HepG2 (cell line): Measurements from ENCODE around the gene SEC61G. TPM values are rescaled to one million over a fixed set of nuclear protein-coding genes. Genes with fewer than 3 reads are reported as not detected.

ENCODE experiments used
- ARHGAP35 ChIP-seq: sonication (generic); formaldehyde crosslinking; IDR thresholded peaks from 2 replicates; pipeline ENCODE4 v1.9.0; 2022; ENCODE audit warnings: mild to moderate bottlenecking, inconsistent platforms, moderate library complexity, missing genetic modification reagents, borderline replicate concordance
- E2F1 ChIP-seq: sonication (generic); formaldehyde crosslinking; IDR thresholded peaks from 2 replicates; pipeline ENCODE4 v1.5.0; 2020; ENCODE audit warnings: missing genetic modification reagents
- FOXK1 ChIP-seq: sonication (generic); formaldehyde crosslinking; IDR thresholded peaks from 2 replicates; pipeline ENCODE4 v1.4.0; 2020; ENCODE audit warnings: low read depth, missing genetic modification reagents, borderline replicate concordance
- FOXM1 ChIP-seq: sonication (generic); formaldehyde crosslinking; IDR thresholded peaks from 2 replicates; pipeline ENCODE4 v1.5.0; 2020; ENCODE audit warnings: missing genetic modification reagents
- HMG20B ChIP-seq: conservative IDR thresholded peaks from 2 replicates; pipeline ENCODE4 v1.6.1; 2016; ENCODE audit warnings: missing genetic modification reagents, missing compliant biosample characterization
- LCORL ChIP-seq, 2 experiments: fragments of 450-650 bp in 1 of 2; sonication (generic) in 1 of 2; formaldehyde crosslinking in 1 of 2; IDR thresholded peaks; 2 replicates each; pipeline versions ENCODE4 v1.5.0 to v1.6.1; 2017 to 2020; ENCODE audit warnings: antibody characterized with exemption in 1 of 2, missing genetic modification reagents in 1 of 2
- LRRFIP1 ChIP-seq: sonication (generic); formaldehyde crosslinking; conservative IDR thresholded peaks from 2 replicates; pipeline ENCODE4 v1.4.0; 2020; ENCODE audit warnings: missing genetic modification reagents
- RERE ChIP-seq: IDR thresholded peaks from 2 replicates; pipeline ENCODE4 v1.6.1; 2016; ENCODE audit warnings: low read depth, missing genetic modification reagents, missing compliant biosample characterization
- SMAD9 ChIP-seq: sonication (generic); formaldehyde crosslinking; IDR thresholded peaks from 2 replicates; pipeline ENCODE4 v1.5.1; 2020; ENCODE audit warnings: mild to moderate bottlenecking, missing genetic modification reagents
- SMARCC2 ChIP-seq: fragments of 450-650 bp; IDR thresholded peaks from 2 replicates; pipeline ENCODE4 v1.6.1; 2017; ENCODE audit warnings: antibody characterized with exemption, mild to moderate bottlenecking
- ZNF326 ChIP-seq: sonication (generic); formaldehyde crosslinking; IDR thresholded peaks from 2 replicates; pipeline ENCODE4 v1.4.0; 2020; ENCODE audit warnings: missing genetic modification reagents, borderline replicate concordance
- ZNF557 ChIP-seq: sonication (generic); formaldehyde crosslinking; IDR thresholded peaks from 2 replicates; pipeline ENCODE4 v1.4.0; 2020; ENCODE audit warnings: missing genetic modification reagents
- ZNF609 ChIP-seq: sonication (generic); formaldehyde crosslinking; IDR thresholded peaks from 2 replicates; pipeline ENCODE4 v1.4.0; 2020; ENCODE audit warnings: mild to moderate bottlenecking, missing genetic modification reagents, borderline replicate concordance
- ZNF879 ChIP-seq: sonication (generic); formaldehyde crosslinking; IDR thresholded peaks from 2 replicates; pipeline ENCODE4 v1.8.1; 2023; ENCODE audit warnings: missing genetic modification reagents
- polyA plus RNA-seq, 8 experiments: library from polyadenylated mRNA; depleted of rRNA in 3 of 8; stranded (reverse) in 7 of 8; unstranded in 1 of 8; fragments of >200 nt; fragmentation: Illumina TruSeq in 4 of 8; extraction: Trizol in 4 of 8; gene quantifications; 2 replicates each; pipeline versions ENCODE4 v1.2.1 to v1.2.3, GENCODE V29; 2011 to 2016; ENCODE audit warnings: low read depth in 4 of 8, missing spikeins in 1 of 8, mixed read lengths in 1 of 8; ENCODE audit not compliant: insufficient read depth in 1 of 8
- total RNA-seq, 5 experiments: library from RNA; depleted of rRNA; stranded (reverse); fragments of >200 nt; fragmentation: Illumina TruSeq; extraction: Trizol; gene quantifications; 2 replicates each; pipeline ENCODE4 v1.2.3, GENCODE V29; 2016; ENCODE audit warnings: low read depth in 1 of 5

SEC61G gene
- total and polyA plus RNA-seq, 2 of the 13 experiments (the other 11 are each of a cell fraction or from before 2014, with no cell fraction given) = 126 to 328 TPM

- TF ChIP-seq ZNF609 (CRISPR knock-in tag) = 0 out of 2 replicates have a peak, but pooled peaks have one; percentile 31
- no peak for TF ChIP-seq LRRFIP1 (CRISPR knock-in tag)
- no peak for TF ChIP-seq RERE
- TF ChIP-seq LCORL (IDR thresholded peaks at IDR 0.05) = no peak
- no peak for TF ChIP-seq LCORL (CRISPR knock-in tag; IDR thresholded peaks at IDR 0.05)
- no peak for TF ChIP-seq HMG20B (CRISPR knock-in tag)
- peak; percentile 42; the same call in 1 of the 2 replicates for TF ChIP-seq E2F1
- TF ChIP-seq SMAD9 (CRISPR knock-in tag) = no peak
- TF ChIP-seq ZNF557 (CRISPR knock-in tag) = no peak
- no peak for TF ChIP-seq FOXM1
- peak; percentile 10; the same call in 1 of the 2 replicates for TF ChIP-seq ARHGAP35
- peak; percentile 75; the same call in 1 of the 2 replicates for TF ChIP-seq FOXK1 (CRISPR knock-in tag)
- TF ChIP-seq ZNF879 (CRISPR knock-in tag) = no peak
- TF ChIP-seq SMARCC2 = no peak
- no peak for TF ChIP-seq ZNF326 (CRISPR knock-in tag)
These were observed at the start of gene SEC61G (continued) for GRCh38 chr7:54758702-54759592.
